GM12878 (cell line): ENCODE results near the gene LIPM. TPM values are rescaled to one million over a fixed set of nuclear protein-coding genes. Genes with fewer than 3 reads are reported as not detected.

Experiments
- BCL11A ChIP-seq: IDR thresholded peaks from 2 replicates; pipeline ENCODE4 v1.6.1; 2011; ENCODE audit warnings: low read depth, low read length
- CEBPB ChIP-seq, 2 experiments: fragments of 150-350 bp in 1 of 2; IDR thresholded peaks; 2 replicates each; pipeline ENCODE4 v1.6.1; 2012 to 2014; ENCODE audit warnings: low read depth in 2 of 2, low read length in 2 of 2, borderline replicate concordance in 1 of 2, inconsistent platforms in 1 of 2
- CREB1 ChIP-seq: IDR thresholded peaks from 2 replicates; pipeline ENCODE4 v1.6.1; 2012; ENCODE audit warnings: low read depth, mild to moderate bottlenecking, inconsistent platforms
- DPF2 ChIP-seq: fragments of 450-650 bp; IDR thresholded peaks from 2 replicates; pipeline ENCODE4 v1.6.1; 2017; ENCODE audit warnings: mild to moderate bottlenecking
- E2F8 ChIP-seq: fragments of 450-650 bp; IDR thresholded peaks from 2 replicates; pipeline ENCODE4 v1.6.1; 2018; ENCODE audit warnings: mild to moderate bottlenecking, low read depth, moderate library complexity; ENCODE audit not compliant: partially characterized antibody
- FOXK2 ChIP-seq: fragments of 450-650 bp; IDR thresholded peaks from 2 replicates; pipeline ENCODE4 v1.6.1; 2017; ENCODE audit warnings: mild to moderate bottlenecking, moderate library complexity
- GABPA ChIP-seq: IDR thresholded peaks from 2 replicates; pipeline ENCODE4 v1.6.1; 2014; ENCODE audit warnings: antibody characterized with exemption, low read depth, mild to moderate bottlenecking, inconsistent platforms
- NR2F1 ChIP-seq: fragments of 450-650 bp; conservative IDR thresholded peaks from 2 replicates; pipeline ENCODE4 v1.6.1; 2017; ENCODE audit warnings: mild to moderate bottlenecking
- POLR2AphosphoS5 ChIP-seq: IDR thresholded peaks from 2 replicates; pipeline ENCODE4 v1.6.1; 2011; ENCODE audit warnings: mild to moderate bottlenecking, low read length, inconsistent platforms
- RBBP5 ChIP-seq: fragments of 200-600 bp; sonication (generic); conservative IDR thresholded peaks from 2 replicates; pipeline ENCODE4 v1.6.1; 2016
- RELA ChIP-seq: fragments of 450-650 bp; IDR thresholded peaks from 2 replicates; pipeline ENCODE4 v1.8.0; 2014; ENCODE audit warnings: borderline replicate concordance; ENCODE audit not compliant: partially characterized antibody
- SIX5 ChIP-seq: IDR thresholded peaks from 2 replicates; pipeline ENCODE4 v1.6.1; 2011; ENCODE audit warnings: mild to moderate bottlenecking, low read depth, low read length, moderate library complexity; ENCODE audit not compliant: severe bottlenecking
- SREBF2 ChIP-seq: IDR thresholded peaks from 2 replicates; pipeline ENCODE4 v1.6.1; 2012; ENCODE audit warnings: mild to moderate bottlenecking, low read length
- polyA plus RNA-seq, 11 experiments: library from polyadenylated mRNA; depleted of rRNA in 4 of 11; unstranded in 6 of 11; stranded (reverse) in 5 of 11; fragments of >200 nt; fragmentation: Nextera tagmentation in 4 of 11; fragmentation: Illumina TruSeq in 1 of 11; extraction: Ambion mirVana in 4 of 11; extraction: Trizol in 1 of 11; gene quantifications; 1 replicate in 1 of 11; 2 replicates in 10 of 11; pipeline versions ENCODE4 v1.2.1 to v1.2.3, GENCODE V29; 2011 to 2016; ENCODE audit warnings: inconsistent platforms in 2 of 11, missing spikeins in 2 of 11, low read depth in 1 of 11
- total RNA-seq, 4 experiments: library from RNA; depleted of rRNA in 3 of 4; stranded (reverse); fragments of >200 nt in 3 of 4; fragmentation: Illumina TruSeq in 1 of 4; extraction: Trizol in 1 of 4; gene quantifications; 2 replicates each; pipeline versions ENCODE4 v1.2.1 to v1.2.3, GENCODE V29; 2013 to 2021
- TF ChIP-seq, protein P1 (sequence below): IDR thresholded peaks from 2 replicates; pipeline ENCODE4 v1.6.1; 2012; ENCODE audit warnings: low read depth, low read length, improper control_type of control experiment

The LIPM gene
- total and polyA plus RNA-seq, 10 of the 15 experiments (the other 5 are each of a cell fraction or from before 2014, with no cell fraction given), result not detected

GRCh38 chr10:88762906-88763305 lies 39.6 kb upstream of the LIPM start (continued):
- TF ChIP-seq GABPA, result 0 out of 2 replicates have a peak, but pooled peaks have one; percentile 31
- no peak for TF ChIP-seq DPF2
- TF ChIP-seq SREBF2, result no peak
- TF ChIP-seq CEBPB (IDR thresholded peaks at IDR 0.05; ENCODE audit: borderline replicate concordance in 1 of 2, low read depth in 2 of 2, low read length in 2 of 2), result 0 out of 4 replicates have a peak, but pooled peaks of 1 of the 2 experiments have one; percentile 32
- TF ChIP-seq NR2F1, result peak; percentile 54; the same call in 1 of the 2 replicates
- no peak for TF ChIP-seq RELA
- TF ChIP-seq FOXK2, result no peak
- TF ChIP-seq BCL11A, result peak; percentile 61; the same call in 1 of the 2 replicates
- TF ChIP-seq CREB1, result no peak
- TF ChIP-seq, protein P1, sequence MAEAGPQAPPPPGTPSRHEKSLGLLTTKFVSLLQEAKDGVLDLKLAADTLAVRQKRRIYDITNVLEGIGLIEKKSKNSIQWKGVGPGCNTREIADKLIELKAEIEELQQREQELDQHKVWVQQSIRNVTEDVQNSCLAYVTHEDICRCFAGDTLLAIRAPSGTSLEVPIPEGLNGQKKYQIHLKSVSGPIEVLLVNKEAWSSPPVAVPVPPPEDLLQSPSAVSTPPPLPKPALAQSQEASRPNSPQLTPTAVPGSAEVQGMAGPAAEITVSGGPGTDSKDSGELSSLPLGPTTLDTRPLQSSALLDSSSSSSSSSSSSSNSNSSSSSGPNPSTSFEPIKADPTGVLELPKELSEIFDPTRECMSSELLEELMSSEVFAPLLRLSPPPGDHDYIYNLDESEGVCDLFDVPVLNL, result no peak
- TF ChIP-seq RBBP5, result no peak
- no peak for TF ChIP-seq POLR2AphosphoS5
- no peak for TF ChIP-seq SIX5
- TF ChIP-seq E2F8, result no peak
